22Rv1 (cell line): ENCODE measurements around the gene RSPH1.

Experiments
- H3K27ac ChIP-seq: fragments of 450-650 bp; 2 replicates; pipeline ENCODE4 v1.5.1; 2017
- ZFX ChIP-seq: fragments of 450-650 bp; IDR thresholded peaks from 2 replicates; pipeline ENCODE4 v1.6.1; 2017; ENCODE audit warnings: antibody characterized with exemption, borderline replicate concordance
- TF ChIP-seq, protein P1 (sequence below): fragments of 450-650 bp; IDR thresholded peaks from 2 replicates; pipeline ENCODE4 v1.5.1; 2017; ENCODE audit warnings: mild to moderate bottlenecking

The RSPH1 gene

DNA sequence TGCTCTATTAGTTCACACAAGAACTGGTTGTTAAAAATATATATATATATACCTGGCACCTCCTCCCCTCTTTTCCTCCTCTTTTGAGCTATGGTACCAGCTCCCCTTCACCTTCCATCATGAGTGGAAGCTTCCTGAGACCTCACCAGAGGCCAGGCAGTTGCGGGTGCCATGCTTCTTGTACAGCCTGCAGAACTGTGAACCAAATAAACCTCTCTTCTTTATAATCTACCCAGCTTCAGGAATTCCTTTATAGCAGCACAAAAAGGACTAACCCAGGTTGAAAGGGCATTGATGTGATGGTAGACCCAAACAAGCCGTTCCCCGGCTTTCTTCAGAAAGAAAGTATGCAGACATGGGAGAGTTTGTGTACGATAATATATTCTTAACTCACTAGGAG lies 14.9 kb downstream of the RSPH1 start:
- TF ChIP-seq, protein P1, sequence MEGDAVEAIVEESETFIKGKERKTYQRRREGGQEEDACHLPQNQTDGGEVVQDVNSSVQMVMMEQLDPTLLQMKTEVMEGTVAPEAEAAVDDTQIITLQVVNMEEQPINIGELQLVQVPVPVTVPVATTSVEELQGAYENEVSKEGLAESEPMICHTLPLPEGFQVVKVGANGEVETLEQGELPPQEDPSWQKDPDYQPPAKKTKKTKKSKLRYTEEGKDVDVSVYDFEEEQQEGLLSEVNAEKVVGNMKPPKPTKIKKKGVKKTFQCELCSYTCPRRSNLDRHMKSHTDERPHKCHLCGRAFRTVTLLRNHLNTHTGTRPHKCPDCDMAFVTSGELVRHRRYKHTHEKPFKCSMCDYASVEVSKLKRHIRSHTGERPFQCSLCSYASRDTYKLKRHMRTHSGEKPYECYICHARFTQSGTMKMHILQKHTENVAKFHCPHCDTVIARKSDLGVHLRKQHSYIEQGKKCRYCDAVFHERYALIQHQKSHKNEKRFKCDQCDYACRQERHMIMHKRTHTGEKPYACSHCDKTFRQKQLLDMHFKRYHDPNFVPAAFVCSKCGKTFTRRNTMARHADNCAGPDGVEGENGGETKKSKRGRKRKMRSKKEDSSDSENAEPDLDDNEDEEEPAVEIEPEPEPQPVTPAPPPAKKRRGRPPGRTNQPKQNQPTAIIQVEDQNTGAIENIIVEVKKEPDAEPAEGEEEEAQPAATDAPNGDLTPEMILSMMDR: no peak
- TF ChIP-seq ZFX: no peak
- no peak overlapping the region for H3K27ac ChIP-seq

DNA sequence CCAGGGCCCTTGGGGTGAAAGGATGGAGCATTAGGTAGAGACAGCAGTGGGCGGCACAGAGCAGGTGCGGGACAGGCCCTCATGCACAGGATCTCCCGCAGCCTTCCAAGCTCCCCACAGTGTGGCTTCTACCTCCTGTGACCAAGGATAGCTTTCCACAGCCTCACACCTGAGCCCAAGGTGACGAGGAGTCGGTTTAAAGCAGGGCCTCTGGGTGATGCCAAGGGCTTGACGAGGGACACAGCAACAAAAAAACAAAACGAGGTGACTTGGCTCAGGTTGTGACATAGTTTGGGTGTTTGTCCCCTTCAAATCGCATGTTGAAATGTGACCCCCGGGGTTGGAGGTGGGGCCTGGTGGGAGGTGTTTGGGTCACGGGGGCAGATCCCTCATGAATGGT lies 15.3 kb downstream of the RSPH1 start:
- no peak overlapping the region for H3K27ac ChIP-seq
- no peak for TF ChIP-seq ZFX
- TF ChIP-seq, protein P1: no peak

DNA sequence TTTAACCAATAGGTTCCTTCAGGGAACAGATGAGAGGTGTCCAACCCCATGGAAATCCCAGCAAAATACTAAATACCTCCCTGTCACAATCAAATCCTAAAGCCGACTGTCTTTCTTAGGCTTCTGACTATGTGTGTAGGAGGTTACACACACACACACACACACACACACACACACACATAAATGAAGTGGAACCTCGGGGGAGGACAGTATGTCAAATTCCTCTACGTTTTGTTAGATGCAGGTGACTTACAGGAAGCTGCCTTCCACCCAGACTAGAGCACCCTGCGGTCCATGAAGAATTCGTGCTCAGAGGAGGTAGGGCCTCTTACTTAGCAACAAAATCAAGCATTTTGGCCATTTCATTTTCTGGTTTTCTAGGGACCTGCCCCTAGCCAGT lies 16.4 kb downstream of the RSPH1 start:
- H3K27ac ChIP-seq: no peak overlapping the region
- no peak for TF ChIP-seq ZFX
- TF ChIP-seq, protein P1: no peak

DNA sequence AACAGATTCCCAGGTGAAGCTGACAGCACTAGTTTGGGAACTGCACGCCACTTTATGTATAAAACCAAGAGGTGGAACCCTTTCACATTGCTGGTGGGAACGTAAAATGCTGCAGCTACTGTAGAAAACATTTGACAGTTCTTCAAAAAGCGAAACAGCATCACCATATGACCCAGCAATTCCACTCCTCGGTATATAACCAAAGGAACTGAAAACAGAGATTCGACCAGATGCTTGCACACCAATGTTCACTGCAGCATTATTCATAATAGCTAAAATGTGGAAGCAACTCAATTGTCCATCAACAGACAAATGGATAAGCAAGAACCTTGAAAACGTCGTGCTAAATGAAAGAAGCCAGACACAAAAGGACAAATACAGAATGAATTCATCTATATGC lies 17.5 kb downstream of the RSPH1 start:
- H3K27ac ChIP-seq: no peak overlapping the region

DNA sequence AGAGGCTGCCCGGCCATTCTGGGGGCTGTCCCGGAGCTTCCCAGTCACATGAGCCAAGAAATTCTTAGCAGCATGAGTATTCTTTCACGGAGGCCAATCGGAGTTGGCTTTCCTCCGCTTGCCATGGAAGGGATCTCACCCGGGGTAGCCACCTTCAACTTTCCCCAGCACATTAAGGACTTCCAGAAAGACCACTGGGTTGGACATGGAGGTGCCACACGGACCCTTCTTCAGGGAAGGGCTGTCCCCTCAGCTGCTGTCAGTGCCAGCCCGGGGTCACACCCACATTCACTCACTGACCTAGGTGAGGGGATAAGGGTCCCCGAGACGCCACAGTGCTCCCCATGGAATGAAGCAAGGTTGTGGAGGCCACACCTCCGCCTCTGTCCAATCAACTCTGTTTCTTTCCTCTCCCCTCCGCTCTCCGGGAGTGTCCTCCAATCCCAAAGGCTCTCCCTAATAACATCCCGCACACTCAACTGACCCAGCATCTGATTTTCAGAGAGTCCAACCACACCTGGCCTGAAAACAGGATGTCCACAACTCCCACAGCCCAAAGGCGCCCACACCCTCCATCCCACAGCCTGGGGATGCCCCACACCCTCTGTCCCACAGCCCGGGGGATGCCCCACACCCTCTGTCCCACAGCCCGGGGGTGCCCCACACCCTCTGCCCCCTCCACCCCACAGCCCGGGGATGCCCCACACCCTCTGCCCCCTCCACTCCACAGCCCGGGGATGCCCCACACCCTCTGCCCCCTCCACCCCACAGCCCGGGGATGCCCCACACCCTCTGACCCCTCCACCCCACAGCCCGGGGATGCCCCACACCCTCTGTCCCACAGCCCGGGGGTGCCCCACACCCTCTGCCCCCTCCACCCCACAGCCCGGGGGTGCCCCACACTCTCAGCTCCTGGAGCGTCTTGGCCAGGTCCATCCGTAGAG lies 19.4 kb downstream of the RSPH1 start:
- no peak for TF ChIP-seq ZFX
- TF ChIP-seq, protein P1: no peak
- no peak overlapping the region for H3K27ac ChIP-seq

More for the DNA sequence above, 17.5 kb downstream of the RSPH1 start:
- TF ChIP-seq, protein P1: no peak

DNA sequence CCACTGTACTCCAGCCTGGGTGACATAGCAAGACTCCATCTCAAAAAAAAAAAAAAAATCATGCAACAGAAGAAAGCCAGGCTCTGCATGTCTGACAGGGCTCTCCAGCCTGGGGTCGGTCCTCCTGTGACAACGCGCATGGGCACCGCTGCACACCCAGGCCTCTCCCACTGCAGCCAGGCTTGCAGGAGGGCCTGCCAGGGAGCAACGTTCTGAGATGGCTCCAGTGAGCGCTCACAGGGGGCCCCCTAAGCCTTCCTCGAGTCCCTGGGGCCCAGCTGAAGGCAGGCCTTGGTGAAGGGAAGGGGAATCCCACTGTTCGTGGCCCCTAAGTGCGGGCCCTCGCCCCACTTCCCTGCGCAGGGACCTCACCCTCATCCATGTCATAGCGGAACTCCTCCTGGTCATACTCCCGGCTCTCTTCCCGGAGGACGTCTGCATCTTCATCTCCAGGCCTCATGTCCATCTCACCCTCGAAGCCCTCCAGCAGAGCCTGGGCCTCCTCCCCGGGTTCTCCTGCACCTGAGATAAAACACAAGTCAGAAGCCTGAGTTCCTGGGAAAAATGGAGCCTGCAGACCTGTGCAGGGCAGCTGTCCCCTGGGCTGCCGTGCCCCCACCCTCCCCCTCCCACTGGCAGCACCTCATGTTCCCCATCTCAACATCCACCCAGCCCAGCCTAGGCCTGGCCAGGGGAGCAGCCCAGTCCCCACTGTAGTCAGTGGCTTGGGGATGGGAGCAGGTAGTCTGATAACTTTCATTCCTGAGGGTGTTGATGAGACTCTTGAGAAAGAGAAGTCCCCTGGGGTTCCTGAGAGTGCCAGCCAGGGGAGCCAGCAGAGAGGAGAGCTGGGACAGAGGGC lies 20.3 kb downstream of the RSPH1 start:
- TF ChIP-seq, protein P1: no peak
- no peak for TF ChIP-seq ZFX
- H3K27ac ChIP-seq: no peak overlapping the region

DNA sequence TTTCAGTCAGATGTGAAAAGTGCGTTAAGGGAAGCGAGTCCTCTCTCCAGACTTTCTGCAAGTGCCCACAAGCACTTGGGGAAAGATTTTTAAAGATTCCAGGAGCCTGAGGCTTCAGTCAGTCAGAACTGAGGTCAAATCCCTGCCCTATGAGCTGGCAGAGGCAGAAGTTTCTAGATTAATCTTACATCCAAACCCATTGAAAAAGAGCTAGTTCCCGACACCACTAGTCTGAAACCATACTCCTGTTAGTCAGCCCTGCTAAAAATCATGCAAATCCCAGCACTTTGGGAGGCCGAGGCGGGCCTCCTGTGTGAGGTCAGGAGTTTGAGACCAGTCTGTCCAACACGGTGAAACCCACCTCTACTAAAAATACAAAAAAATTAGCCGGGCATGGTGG lies 21.0 kb downstream of the RSPH1 start:
- no peak for TF ChIP-seq ZFX
- TF ChIP-seq, protein P1: no peak
- no peak overlapping the region for H3K27ac ChIP-seq
